Measurements from ENCODE around the gene TEX50.

GRCh38 chr1:173648880-173649605, 13.9 kb downstream of the TEX50 start:
- TF ChIP-seq EZH2 (IDR thresholded peaks at IDR 0.05; ENCODE audit: insufficient read depth, poor library complexity, severe bottlenecking), result no peak
- TF ChIP-seq EZH2phosphoT487 (IDR thresholded peaks at IDR 0.05; ENCODE audit: insufficient read depth, low read depth), result no peak

Data from GM23248 (cell line).